Right lobe of liver (tissue), 6 donors: ENCODE measurements around the gene PTPN13. TPM values are rescaled to one million over a fixed set of nuclear protein-coding genes. Genes with fewer than 3 reads are reported as not detected.

Experiments used
- ATAC-seq, 4 donors: fragments of 200-7000 bp; cut with Tn5 transposase; one replicate each; pipeline ENCODE4 v1.9.1; 2020; ENCODE audit warnings: mild to moderate bottlenecking in 4 of 4, moderate library complexity in 4 of 4
- DNase-seq, 3 donors: peaks; one replicate each; pipeline ENCODE4 v3.0.0-alpha.2; 2020
- H3K27ac ChIP-seq, 3 donors: fragments of 200-600 bp; one replicate each; pipeline ENCODE4 v1.8.0; 2022
- H3K27me3 ChIP-seq, 2 donors: fragments of 200-600 bp; one replicate each; pipeline ENCODE4 v1.8.0; 2022
- H3K36me3 ChIP-seq, 4 donors: fragments of 200-600 bp; sonication (generic) in 1 of 4; one replicate each; pipeline versions ENCODE4 v1.5.1 to v1.8.0; 2017 to 2022; ENCODE audit warnings: control low read depth in 1 of 4
- H3K4me1 ChIP-seq, 4 donors: fragments of 200-600 bp; sonication (generic) in 1 of 4; one replicate each; pipeline versions ENCODE4 v1.5.1 to v1.8.0; 2017 to 2022; ENCODE audit warnings: control low read depth in 1 of 4
- H3K4me3 ChIP-seq, 3 donors: fragments of 200-600 bp; one replicate each; pipeline ENCODE4 v1.8.0; 2022
- H3K9me3 ChIP-seq, 4 donors: fragments of 200-600 bp; sonication (generic) in 1 of 4; one replicate each; pipeline versions ENCODE4 v1.5.1 to v1.8.0; 2017 to 2022; ENCODE audit warnings: control low read depth in 1 of 4
- POLR2A ChIP-seq: fragments of 450-650 bp; IDR thresholded peaks from one replicate; pipeline ENCODE4 v1.6.1; 2017; ENCODE audit warnings: antibody characterized with exemption, mild to moderate bottlenecking
- WGBS: methylation state at CpG from one replicate; pipeline ENCODE4 v1.1.6; 2018; ENCODE audit warnings: low coverage, low lambda C conversion rate; ENCODE audit not compliant: insufficient coverage; ENCODE audit errors: missing lambda C conversion rate; 5-methylcytosine and 5-hydroxymethylcytosine counted together
- intact Hi-C, 2 donors: fragments of 100-400 bp; cut with DNase I; formaldehyde crosslinking; loops; one replicate each; pipeline versions ENCODE4 v1.11.2 to v1.14.1; 2022
- total RNA-seq, 6 experiments: library from RNA; depleted of rRNA in 2 of 6; stranded (reverse); fragments of >200 nt in 2 of 6; fragmentation: NEBNext Ultra II Directional in 3 of 6; extraction: Animal tissue kit (Norgen Biotek cat#: 25700) in 3 of 6; gene quantifications; one replicate each; pipeline versions ENCODE4 v1.1.0 to v1.2.4, GENCODE V29; 2016 to 2023
- TF ChIP-seq, protein P1 (sequence below), 4 donors: fragments of 200-600 bp in 3 of 4; fragments of 450-650 bp in 1 of 4; IDR thresholded peaks; one replicate each; pipeline versions ENCODE4 v1.5.1 to v1.8.0; 2016 to 2022; ENCODE audit warnings: antibody characterized with exemption in 4 of 4, mild to moderate bottlenecking in 2 of 4
- donor health status: DM: no; HTN: yes; CAD: no.
- donor health status: DM: no; HTN: no; CAD: no.
- donor health status: DM: no; HTN: no; CAD: no.
- donor health status: DM: no; HTN: yes; CAD: no.
- donor health status: DM: no; HTN: yes; CAD: no.

The PTPN13 gene
- total RNA-seq, 6 experiments from 2014 or later: 0.73 to 2.2 (median 1.0) TPM

DNA sequence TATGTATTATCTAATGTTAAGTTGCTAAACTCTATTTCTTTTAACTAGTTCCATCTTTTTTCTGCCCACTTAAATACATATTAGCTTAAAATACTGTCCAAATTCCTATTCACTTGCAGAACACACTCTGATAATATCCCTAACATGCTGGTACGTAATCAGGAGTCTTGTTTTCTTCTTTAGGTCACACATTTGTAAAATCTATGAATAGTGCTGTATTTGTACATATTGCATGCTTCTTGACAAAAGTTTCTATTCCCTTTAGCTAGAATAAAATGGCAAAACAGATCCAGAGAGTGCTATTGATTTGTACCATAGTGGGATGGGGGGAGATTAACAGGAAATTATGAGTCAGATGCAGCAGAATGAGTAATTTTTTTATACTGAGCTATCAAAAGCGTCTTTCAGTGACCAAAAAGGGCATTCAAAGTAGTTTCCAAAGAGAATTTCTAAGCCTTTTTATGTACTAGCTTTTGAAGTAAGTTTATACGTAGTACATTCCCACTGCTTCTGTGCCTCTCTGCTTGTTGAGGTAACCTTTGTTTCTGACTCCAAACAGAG is 126.5 kb downstream of the PTPN13 start:
- DNase-seq: no peak
- H3K27ac ChIP-seq: no peak overlapping the region
- H3K9me3 ChIP-seq: no peaks in the 10 kb centered on the region
- ATAC-seq: no peak
- H3K36me3 ChIP-seq: no peaks in the 10 kb centered on the region
- intact Hi-C loops: no loop called here
- H3K4me3 ChIP-seq: no peak overlapping the region
- peaks cover 0 to 5% (median 0%) of the 10 kb centered on the region in 4 donors for H3K4me1 ChIP-seq
- no peak for TF ChIP-seq POLR2A
- TF ChIP-seq, protein P1, sequence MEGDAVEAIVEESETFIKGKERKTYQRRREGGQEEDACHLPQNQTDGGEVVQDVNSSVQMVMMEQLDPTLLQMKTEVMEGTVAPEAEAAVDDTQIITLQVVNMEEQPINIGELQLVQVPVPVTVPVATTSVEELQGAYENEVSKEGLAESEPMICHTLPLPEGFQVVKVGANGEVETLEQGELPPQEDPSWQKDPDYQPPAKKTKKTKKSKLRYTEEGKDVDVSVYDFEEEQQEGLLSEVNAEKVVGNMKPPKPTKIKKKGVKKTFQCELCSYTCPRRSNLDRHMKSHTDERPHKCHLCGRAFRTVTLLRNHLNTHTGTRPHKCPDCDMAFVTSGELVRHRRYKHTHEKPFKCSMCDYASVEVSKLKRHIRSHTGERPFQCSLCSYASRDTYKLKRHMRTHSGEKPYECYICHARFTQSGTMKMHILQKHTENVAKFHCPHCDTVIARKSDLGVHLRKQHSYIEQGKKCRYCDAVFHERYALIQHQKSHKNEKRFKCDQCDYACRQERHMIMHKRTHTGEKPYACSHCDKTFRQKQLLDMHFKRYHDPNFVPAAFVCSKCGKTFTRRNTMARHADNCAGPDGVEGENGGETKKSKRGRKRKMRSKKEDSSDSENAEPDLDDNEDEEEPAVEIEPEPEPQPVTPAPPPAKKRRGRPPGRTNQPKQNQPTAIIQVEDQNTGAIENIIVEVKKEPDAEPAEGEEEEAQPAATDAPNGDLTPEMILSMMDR (IDR thresholded peaks at IDR 0.05): no peak
- no peaks in the 10 kb centered on the region for H3K27me3 ChIP-seq
- 36% methylated on average over 3 of the region's 3 CpGs for WGBS

DNA sequence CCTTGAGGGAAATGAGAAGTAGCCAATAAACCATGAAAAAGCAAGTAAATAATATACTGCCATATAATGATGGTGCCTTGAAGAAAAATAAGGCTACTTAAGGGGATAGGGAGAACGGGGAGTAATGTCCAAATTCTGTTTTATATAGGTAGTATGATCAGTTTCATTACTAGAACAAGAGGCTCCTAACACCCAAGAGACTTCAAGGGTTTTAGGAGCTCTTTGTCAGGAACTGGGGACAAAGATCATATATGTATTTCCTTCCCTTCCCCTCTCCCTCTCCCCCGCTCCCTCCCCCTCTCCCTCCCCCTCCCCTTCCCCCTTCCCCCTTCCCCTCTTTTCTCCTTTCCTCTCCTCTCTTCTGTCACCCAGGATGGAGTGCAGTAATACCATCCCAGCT is 127.3 kb downstream of the PTPN13 start:
- no peak overlapping the region for H3K27ac ChIP-seq
- intact Hi-C loops: no loop called here
- H3K4me1 ChIP-seq: peaks cover 0 to 5% (median 0%) of the 10 kb centered on the region in 4 donors
- no peak for DNase-seq
- no peaks in the 10 kb centered on the region for H3K36me3 ChIP-seq
- H3K27me3 ChIP-seq: no peaks in the 10 kb centered on the region
- H3K9me3 ChIP-seq: no peaks in the 10 kb centered on the region
- ATAC-seq: no peak
- H3K4me3 ChIP-seq: no peak overlapping the region
- 77% methylated on average over 2 of the region's 2 CpGs for WGBS
- TF ChIP-seq, protein P1 (IDR thresholded peaks at IDR 0.05): no peak
- no peak for TF ChIP-seq POLR2A

DNA sequence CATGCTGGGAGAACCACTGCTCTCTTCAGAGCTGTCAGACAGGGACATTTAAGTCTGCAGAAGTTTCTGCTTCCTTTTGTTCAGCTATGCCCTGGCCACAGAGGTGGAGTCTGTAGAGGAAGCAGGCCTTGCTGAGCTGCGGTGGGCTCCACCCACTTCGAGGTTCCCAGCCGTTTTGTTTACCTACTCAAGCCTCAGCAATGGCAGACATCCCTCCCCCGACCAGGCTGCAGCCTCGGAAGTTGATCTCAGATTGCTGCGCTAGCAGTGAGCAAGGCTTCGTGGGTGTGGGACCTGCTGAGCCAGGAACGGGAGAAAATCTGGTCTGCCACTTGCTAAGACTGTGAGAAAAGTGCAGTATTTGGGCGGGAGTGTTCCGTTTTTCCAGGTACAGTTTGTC is 136.2 kb downstream of the PTPN13 start:
- DNase-seq (no peak), ATAC-seq (no peak)
- TF ChIP-seq POLR2A: no peak
- TF ChIP-seq, protein P1 (IDR thresholded peaks at IDR 0.05): no peak
- WGBS: 39% methylated on average over 9 of the region's 10 CpGs
- H3K36me3 ChIP-seq: no peaks in the 10 kb centered on the region
- H3K4me1 ChIP-seq: no peaks in the 10 kb centered on the region
- intact Hi-C loops: no loop called here
- H3K27me3 ChIP-seq: no peaks in the 10 kb centered on the region
- H3K4me3 ChIP-seq: no peak overlapping the region
- no peaks in the 10 kb centered on the region for H3K9me3 ChIP-seq
- no peak overlapping the region for H3K27ac ChIP-seq

DNA sequence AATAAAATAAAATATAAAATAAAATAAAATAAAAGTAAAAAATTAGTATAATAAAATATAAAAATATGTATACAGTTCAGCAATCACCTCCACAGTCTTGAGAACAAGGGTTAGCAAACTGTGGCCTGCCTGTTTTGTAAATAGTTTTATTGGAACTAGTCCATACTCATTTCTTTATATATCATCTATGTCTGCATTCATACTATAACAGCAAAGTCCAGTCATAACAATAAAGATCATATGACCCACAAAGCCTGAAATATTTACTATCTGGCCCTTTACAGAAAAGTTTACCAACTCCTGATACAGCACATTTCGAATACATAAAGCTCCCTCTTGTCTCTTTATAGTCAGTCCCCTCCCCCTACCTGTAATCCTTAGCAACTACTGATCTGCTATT is 143.1 kb downstream of the PTPN13 start:
- H3K27ac ChIP-seq: no peak overlapping the region
- H3K27me3 ChIP-seq: no peaks in the 10 kb centered on the region
- no peak overlapping the region for H3K4me3 ChIP-seq
- no peaks in the 10 kb centered on the region for H3K4me1 ChIP-seq
- WGBS: 63% methylated on average over 1 of the region's 1 CpG
- intact Hi-C loops: no loop called here
- H3K36me3 ChIP-seq: no peaks in the 10 kb centered on the region
- no peaks in the 10 kb centered on the region for H3K9me3 ChIP-seq
- DNase-seq (no peak), ATAC-seq (no peak)
- TF ChIP-seq, protein P1 (IDR thresholded peaks at IDR 0.05): no peak
- no peak for TF ChIP-seq POLR2A

DNA sequence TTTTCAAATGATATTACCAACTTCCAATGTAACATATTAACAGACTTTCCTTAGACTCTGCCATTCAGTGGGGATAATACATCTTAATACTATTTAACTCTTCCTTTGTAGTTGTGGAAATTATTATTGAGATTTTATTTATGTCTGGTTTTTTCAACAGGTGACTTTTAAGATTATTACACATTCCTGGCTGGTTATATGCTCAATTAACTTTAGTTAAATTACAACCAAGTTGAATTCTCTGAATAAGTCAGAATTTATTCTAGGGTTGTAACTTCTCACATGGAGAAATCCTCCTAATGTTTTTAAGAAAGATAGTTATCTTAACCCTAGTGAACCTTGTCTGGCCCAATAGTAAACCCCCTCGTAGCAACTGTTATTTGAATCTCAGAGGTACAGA is 147.7 kb downstream of the PTPN13 start:
- Histone ChIP-seq H3K27me3 (no peaks in the 10 kb centered on the region), H3K9me3 (no peaks in the 10 kb centered on the region), H3K36me3 (no peaks in the 10 kb centered on the region), H3K4me1 (no peaks in the 10 kb centered on the region), H3K27ac (no peak overlapping the region), H3K4me3 (no peak overlapping the region)
- 20% methylated on average over 1 of the region's 1 CpG for whole genome bisulfite sequencing
- DNase-seq (no peak), ATAC-seq (no peak)
- intact Hi-C loops: no loop called here
- TF ChIP-seq, protein P1 (IDR thresholded peaks at IDR 0.05): no peak
- no peak for TF ChIP-seq POLR2A
